Aorta (tissue), 5 donors: ENCODE results near the gene CLDN6. TPM values are rescaled to one million over a fixed set of nuclear protein-coding genes. Genes with fewer than 3 reads are reported as not detected.

Experiments used
- ATAC-seq: fragments of 200-7000 bp; cut with Tn5 transposase; one replicate; pipeline ENCODE4 v1.9.1; 2022; ENCODE audit warnings: moderate library complexity; ENCODE audit not compliant: low FRiP score
- DNase-seq, 2 donors: peaks; one replicate each; pipeline ENCODE4 v3.0.0-alpha.2; 2020
- H3K27ac ChIP-seq, 2 donors: one replicate each; pipeline ENCODE4 v1.5.1; 2013; ENCODE audit warnings: low read length in 2 of 2, mild to moderate bottlenecking in 2 of 2, moderate library complexity in 2 of 2, control low read depth in 1 of 2, inconsistent platforms in 1 of 2, low read depth in 1 of 2
- H3K27me3 ChIP-seq, 2 donors: one replicate each; pipeline ENCODE4 v1.6.1; 2013; ENCODE audit warnings: control low read depth in 1 of 2, low read length in 1 of 2, mild to moderate bottlenecking in 1 of 2, moderate library complexity in 1 of 2; ENCODE audit not compliant: insufficient read depth in 2 of 2, control insufficient read depth in 1 of 2
- H3K36me3 ChIP-seq, 2 donors: one replicate each; pipeline ENCODE4 v1.6.1; 2013; ENCODE audit warnings: control low read depth in 1 of 2, low read length in 1 of 2, mild to moderate bottlenecking in 1 of 2; ENCODE audit not compliant: insufficient read depth in 2 of 2, control insufficient read depth in 1 of 2
- H3K4me1 ChIP-seq, 2 donors: one replicate each; pipeline ENCODE4 v1.6.1; 2013; ENCODE audit warnings: low read length in 2 of 2, control low read depth in 1 of 2, mild to moderate bottlenecking in 1 of 2, moderate library complexity in 1 of 2; ENCODE audit not compliant: insufficient read depth in 2 of 2, control insufficient read depth in 1 of 2
- H3K4me3 ChIP-seq, 2 donors: one replicate each; pipeline ENCODE4 v1.5.1; 2013; ENCODE audit warnings: low read length in 2 of 2, control low read depth in 1 of 2, mild to moderate bottlenecking in 1 of 2
- H3K9me3 ChIP-seq: one replicate; pipeline ENCODE4 v1.6.1; 2013; ENCODE audit warnings: mild to moderate bottlenecking, low read length; ENCODE audit not compliant: control insufficient read depth
- WGBS, 2 donors: extraction: QIAGEN DNeasy Blood & Tissue Kit; methylation state at CpG; one replicate each; pipeline ENCODE4 v1.1.7; 2013; 5-methylcytosine and 5-hydroxymethylcytosine counted together
- intact Hi-C, 2 donors: fragments of 100-400 bp; cut with DNase I; formaldehyde crosslinking; loops; one replicate each; pipeline versions ENCODE4 v1.14.2 to v1.15.0; 2022
- polyA plus RNA-seq, 2 donors: library from polyadenylated mRNA; stranded (reverse); fragments of 200-250 nt; gene quantifications; one replicate each; pipeline ENCODE4 v1.2.3, GENCODE V29; 2013
- total RNA-seq, 2 donors: library from RNA; stranded (reverse); fragmentation: NEBNext Ultra II Directional; extraction: Animal tissue kit (Norgen Biotek cat#: 25700); gene quantifications; one replicate each; pipeline ENCODE4 v1.2.1, GENCODE V29; 2021
- donor health status: healthy with polysubstance abuse.
- donor health status: Bipolar disorder and iron deficiency.
- donor health status: DM: no; HTN: no; CAD: no.
- donor health status: DM: no; HTN: no; CAD: no.
- donor health status: DM: yes; HTN: yes; CAD: no.

CLDN6 gene
- total and polyA plus RNA-seq, 4 donors: not detected

GRCh38 chr16:3026003-3026378, 8.0 kb upstream of the CLDN6 start:
- Histone ChIP-seq H3K4me3 (no peak overlapping the region), H3K36me3 (peaks cover 0 to 1% of the 10 kb centered on the region in 2 donors), H3K9me3 (no peaks in the 10 kb centered on the region), H3K27ac (no peak overlapping the region), H3K4me1 (no peaks in the 10 kb centered on the region), H3K27me3 (no peaks in the 10 kb centered on the region)
- ATAC-seq: no peak
- intact Hi-C loops: no loop called here
- no peak for DNase-seq
- 90 to 93% methylated on average over 8 of the region's 8 CpGs for WGBS, 2 donors

GRCh38 chr16:3025032-3026002, 7.3 kb upstream of the CLDN6 start:
- 92 to 95% methylated on average over 18 of the region's 18 CpGs for WGBS, 2 donors
- H3K27me3 ChIP-seq: no peaks in the 10 kb centered on the region
- ATAC-seq: no peak
- peak in 1 of 2 donors; percentile 49 for DNase-seq
- H3K27ac ChIP-seq: no peak overlapping the region
- no peaks in the 10 kb centered on the region for H3K9me3 ChIP-seq
- H3K36me3 ChIP-seq: peaks cover 0 to 1% of the 10 kb centered on the region in 2 donors
- intact Hi-C loops: no loop called here
- no peak overlapping the region for H3K4me3 ChIP-seq
- H3K4me1 ChIP-seq: no peaks in the 10 kb centered on the region

- intact Hi-C loops: no loop called here
- ATAC-seq (peak; percentile 86), DNase-seq (peak; percentile 99)
- peaks cover 0 to 2% of the 10 kb centered on the region in 2 donors for H3K27me3 ChIP-seq
- 0 to 1% methylated on average over 69 of the region's 69 CpGs for WGBS, 2 donors
- H3K9me3 ChIP-seq: no peaks in the 10 kb centered on the region
- H3K4me1 ChIP-seq: no peaks in the 10 kb centered on the region
- peaks cover 0 to 1% of the 10 kb centered on the region in 2 donors for H3K36me3 ChIP-seq
- H3K4me3 ChIP-seq: peak within 1 kb of the TSS; percentile 54 to 86
- peak within 1 kb of the TSS; percentile 96 to 98 for H3K27ac ChIP-seq
Observed at GRCh38 chr16:3023669-3024478, 5.9 kb upstream of the CLDN6 start, which contains the start of the genes HCFC1R1 and THOC6. Gene HCFC1R1 (minus strand): TSS chr16:3023942. CDS start chr16:3023941, 1 bp downstream. Gene THOC6 (plus strand): TSS chr16:3024035. CDS start chr16:3024327, 292 bp downstream.

- 0 to 3% methylated on average over 3 to 6 of the region's 6 CpGs for WGBS, 2 donors
- DNase-seq: peak in 1 of 2 donors; percentile 82
- peaks cover 0 to 2% of the 10 kb centered on the region in 2 donors for H3K27me3 ChIP-seq
- H3K4me1 ChIP-seq: no peaks in the 10 kb centered on the region
- peak overlapping the region; percentile 96 to 98 for H3K27ac ChIP-seq
- peak overlapping the region; percentile 54 to 86 for H3K4me3 ChIP-seq
- peak; percentile 0 for ATAC-seq
- H3K36me3 ChIP-seq: peaks cover 0 to 1% of the 10 kb centered on the region in 2 donors
- H3K9me3 ChIP-seq: no peaks in the 10 kb centered on the region
- intact Hi-C loops: no loop called here
Observed at GRCh38 chr16:3023415-3023668, 5.4 kb upstream of the CLDN6 start.

GRCh38 chr16:3022684-3023414, 4.9 kb upstream of the CLDN6 start:
- H3K27me3 ChIP-seq: peaks cover 0 to 2% of the 10 kb centered on the region in 2 donors
- H3K27ac ChIP-seq: peak overlapping the region; percentile 96 to 98
- 2 to 4% methylated on average over 8 of the region's 8 CpGs for WGBS, 2 donors
- intact Hi-C loops: no loop called here
- H3K9me3 ChIP-seq: no peaks in the 10 kb centered on the region
- DNase-seq: peak; percentile 84 to 91
- peak; percentile 8 for ATAC-seq
- H3K4me1 ChIP-seq: no peaks in the 10 kb centered on the region
- H3K36me3 ChIP-seq: peaks cover 0 to 1% of the 10 kb centered on the region in 2 donors
- H3K4me3 ChIP-seq: peak overlapping the region; percentile 54 to 86

- H3K27me3 ChIP-seq: peaks cover 0 to 2% of the 10 kb centered on the region in 2 donors
- H3K27ac ChIP-seq: peak overlapping the region; percentile 96 to 98
- intact Hi-C loops: no loop called here
- DNase-seq: peak; percentile 95 to 97
- no peaks in the 10 kb centered on the region for H3K9me3 ChIP-seq
- no peaks in the 10 kb centered on the region for H3K4me1 ChIP-seq
- no peaks in the 10 kb centered on the region for H3K36me3 ChIP-seq
- peak overlapping the region; percentile 71 to 82 for H3K4me3 ChIP-seq
- ATAC-seq: peak; percentile 79
- WGBS, 2 donors: 2% methylated on average over 8 of the region's 8 CpGs
Observed at GRCh38 chr16:3022208-3022683, 4.3 kb upstream of the CLDN6 start.

GRCh38 chr16:3021449-3022207, 3.6 kb upstream of the CLDN6 start:
- Histone ChIP-seq H3K27me3 (peaks cover 0 to 2% of the 10 kb centered on the region in 2 donors), H3K27ac (peak overlapping the region; percentile 88 to 98), H3K9me3 (no peaks in the 10 kb centered on the region), H3K4me3 (peak overlapping the region; percentile 71 to 82), H3K4me1 (no peaks in the 10 kb centered on the region), H3K36me3 (no peaks in the 10 kb centered on the region)
- intact Hi-C loops: loop anchor here in 1 of 2 donors (2.0 kb wide), 1 partner anchor 261 kb away; the partner anchor contains the start of gene ZNF263
- 0 to 1% methylated on average over 23 to 25 of the region's 25 CpGs for WGBS, 2 donors
- ATAC-seq (peak; percentile 64), DNase-seq (peak; percentile 92 to 96)
